Immature natural killer cell (primary cell): ENCODE data around the gene RBM26. TPM values are rescaled to one million over a fixed set of nuclear protein-coding genes. Genes with fewer than 3 reads are reported as not detected.

Experiments used
- DNase-seq, 3 donors: peaks; one replicate each; pipeline ENCODE4 v3.0.0; 2022; ENCODE audit warnings: mixed read lengths in 1 of 3
- H3K27ac Mint-ChIP-seq, 6 donors: one replicate each; pipeline ENCODE4 v1.8.0; 2020; ENCODE audit warnings: mixed read lengths in 6 of 6, mild to moderate bottlenecking in 5 of 6, inconsistent platforms in 4 of 6, moderate library complexity in 3 of 6
- H3K27me3 Mint-ChIP-seq, 3 donors: one replicate each; pipeline ENCODE4 v1.8.0; 2020 to 2021; ENCODE audit warnings: low read depth in 3 of 3, mild to moderate bottlenecking in 3 of 3, mixed read lengths in 3 of 3, moderate library complexity in 3 of 3, inconsistent platforms in 1 of 3
- H3K36me3 Mint-ChIP-seq, 3 donors: one replicate each; pipeline ENCODE4 v1.8.0; 2020; ENCODE audit warnings: mixed read lengths in 3 of 3, inconsistent platforms in 2 of 3, mild to moderate bottlenecking in 2 of 3
- H3K4me1 Mint-ChIP-seq, 2 donors: one replicate each; pipeline ENCODE4 v1.8.0; 2020; ENCODE audit warnings: inconsistent platforms in 2 of 2, mild to moderate bottlenecking in 2 of 2, mixed read lengths in 2 of 2, moderate library complexity in 1 of 2
- H3K4me3 Mint-ChIP-seq, 5 donors: one replicate each; pipeline ENCODE4 v1.8.0; 2020; ENCODE audit warnings: mild to moderate bottlenecking in 5 of 5, mixed read lengths in 5 of 5, inconsistent platforms in 3 of 5, moderate library complexity in 3 of 5
- H3K9me3 Mint-ChIP-seq, 6 donors: one replicate each; pipeline ENCODE4 v1.8.0; 2020; ENCODE audit warnings: mild to moderate bottlenecking in 6 of 6, mixed read lengths in 6 of 6, inconsistent platforms in 4 of 6, moderate library complexity in 3 of 6
- polyA plus RNA-seq, 3 donors: library from polyadenylated mRNA; unstranded; fragments of 300-500 nt; fragmentation: Illumina TruSeq; gene quantifications; one replicate each; pipeline ENCODE4 v1.2.3, GENCODE V29; 2021

RBM26 gene
- polyA plus RNA-seq, 3 donors from 2014 or later: 5.4 to 11.9 (median 6.2) TPM

- Mint-ChIP-seq H3K4me3 (no peak overlapping the region), H3K36me3 (no peaks in the 10 kb centered on the region), H3K27ac (no peak overlapping the region), H3K27me3 (no peaks in the 10 kb centered on the region), H3K4me1 (peaks cover 4 to 6% of the 10 kb centered on the region in 2 donors), H3K9me3 (no peaks in the 10 kb centered on the region)
- no peak for DNase-seq
Observed at GRCh38 chr13:79440958-79441528, 35.0 kb upstream of the RBM26 start.

GRCh38 chr13:79439275-79439674 is 33.2 kb upstream of the RBM26 start:
- peaks cover 0 to 2% (median 0%) of the 10 kb centered on the region in 3 donors for H3K27me3 Mint-ChIP-seq
- DNase-seq: no peak
- H3K9me3 Mint-ChIP-seq: no peaks in the 10 kb centered on the region
- H3K27ac Mint-ChIP-seq: no peak overlapping the region
- H3K4me1 Mint-ChIP-seq: no peaks in the 10 kb centered on the region
- no peaks in the 10 kb centered on the region for H3K36me3 Mint-ChIP-seq
- H3K4me3 Mint-ChIP-seq: no peak overlapping the region

- no peaks in the 10 kb centered on the region for H3K9me3 Mint-ChIP-seq
- H3K27ac Mint-ChIP-seq: no peak overlapping the region
- no peak overlapping the region for H3K4me3 Mint-ChIP-seq
- H3K27me3 Mint-ChIP-seq: peaks cover 0 to 4% (median 0%) of the 10 kb centered on the region in 3 donors
- H3K4me1 Mint-ChIP-seq: no peaks in the 10 kb centered on the region
- no peak for DNase-seq
- H3K36me3 Mint-ChIP-seq: no peaks in the 10 kb centered on the region
Observed at GRCh38 chr13:79435561-79435990, 29.5 kb upstream of the RBM26 start.

GRCh38 chr13:79434556-79434955 is 28.5 kb upstream of the RBM26 start:
- no peaks in the 10 kb centered on the region for H3K9me3 Mint-ChIP-seq
- no peak overlapping the region for H3K4me3 Mint-ChIP-seq
- no peaks in the 10 kb centered on the region for H3K36me3 Mint-ChIP-seq
- H3K27me3 Mint-ChIP-seq: peaks cover 0 to 4% (median 0%) of the 10 kb centered on the region in 3 donors
- H3K27ac Mint-ChIP-seq: no peak overlapping the region
- no peak for DNase-seq
- no peaks in the 10 kb centered on the region for H3K4me1 Mint-ChIP-seq

GRCh38 chr13:79432992-79433391 is 26.9 kb upstream of the RBM26 start:
- H3K9me3 Mint-ChIP-seq: no peaks in the 10 kb centered on the region
- H3K4me3 Mint-ChIP-seq: no peak overlapping the region
- no peak overlapping the region for H3K27ac Mint-ChIP-seq
- no peaks in the 10 kb centered on the region for H3K4me1 Mint-ChIP-seq
- no peak for DNase-seq
- H3K36me3 Mint-ChIP-seq: no peaks in the 10 kb centered on the region
- H3K27me3 Mint-ChIP-seq: peaks cover 0 to 4% (median 2%) of the 10 kb centered on the region in 3 donors

GRCh38 chr13:79432086-79432485 is 26.0 kb upstream of the RBM26 start:
- Mint-ChIP-seq H3K27me3 (peaks cover 0 to 4% (median 2%) of the 10 kb centered on the region in 3 donors), H3K9me3 (no peaks in the 10 kb centered on the region), H3K36me3 (no peaks in the 10 kb centered on the region), H3K27ac (no peak overlapping the region), H3K4me3 (no peak overlapping the region), H3K4me1 (no peaks in the 10 kb centered on the region)
- no peak for DNase-seq

- Mint-ChIP-seq H3K27me3 (peaks cover 0 to 4% (median 1%) of the 10 kb centered on the region in 3 donors), H3K9me3 (no peaks in the 10 kb centered on the region), H3K36me3 (no peaks in the 10 kb centered on the region), H3K27ac (no peak overlapping the region), H3K4me1 (no peaks in the 10 kb centered on the region), H3K4me3 (no peak overlapping the region)
- no peak for DNase-seq
Observed at GRCh38 chr13:79429309-79429708, 23.3 kb upstream of the RBM26 start.

GRCh38 chr13:79427883-79428282 is 21.8 kb upstream of the RBM26 start:
- peaks cover 0 to 4% (median 0%) of the 10 kb centered on the region in 3 donors for H3K27me3 Mint-ChIP-seq
- no peak overlapping the region for H3K4me3 Mint-ChIP-seq
- H3K36me3 Mint-ChIP-seq: no peaks in the 10 kb centered on the region
- no peak for DNase-seq
- no peaks in the 10 kb centered on the region for H3K4me1 Mint-ChIP-seq
- no peak overlapping the region for H3K27ac Mint-ChIP-seq
- no peaks in the 10 kb centered on the region for H3K9me3 Mint-ChIP-seq

- Mint-ChIP-seq H3K27me3 (peaks cover 0 to 4% (median 2%) of the 10 kb centered on the region in 3 donors), H3K4me1 (no peaks in the 10 kb centered on the region), H3K36me3 (no peaks in the 10 kb centered on the region), H3K4me3 (no peak overlapping the region), H3K9me3 (no peaks in the 10 kb centered on the region), H3K27ac (no peak overlapping the region)
- DNase-seq: no peak
Observed at GRCh38 chr13:79427265-79427664, 21.2 kb upstream of the RBM26 start.

GRCh38 chr13:79423801-79424642 is 18.0 kb upstream of the RBM26 start:
- Mint-ChIP-seq H3K27ac (no peak overlapping the region), H3K36me3 (no peaks in the 10 kb centered on the region)
- DNase-seq: peak; percentile 26 to 46 (median 45)

GRCh38 chr13:79423340-79423739 is 17.3 kb upstream of the RBM26 start:
- H3K27me3 Mint-ChIP-seq: peaks cover 0 to 4% (median 1%) of the 10 kb centered on the region in 3 donors
- no peak overlapping the region for H3K27ac Mint-ChIP-seq
- H3K4me1 Mint-ChIP-seq: no peaks in the 10 kb centered on the region
- no peak for DNase-seq
- H3K4me3 Mint-ChIP-seq: no peak overlapping the region
- no peaks in the 10 kb centered on the region for H3K36me3 Mint-ChIP-seq
- no peaks in the 10 kb centered on the region for H3K9me3 Mint-ChIP-seq

More at GRCh38 chr13:79423801-79424642, 18.0 kb upstream of the RBM26 start:
- Mint-ChIP-seq H3K4me1 (no peaks in the 10 kb centered on the region), H3K4me3 (no peak overlapping the region), H3K9me3 (no peaks in the 10 kb centered on the region), H3K27me3 (peaks cover 0 to 4% (median 1%) of the 10 kb centered on the region in 3 donors)

GRCh38 chr13:79419365-79419764 is 13.3 kb upstream of the RBM26 start:
- Mint-ChIP-seq H3K4me1 (no peaks in the 10 kb centered on the region), H3K36me3 (no peaks in the 10 kb centered on the region), H3K4me3 (no peak overlapping the region), H3K9me3 (no peaks in the 10 kb centered on the region), H3K27me3 (peaks cover 0 to 4% (median 0%) of the 10 kb centered on the region in 3 donors), H3K27ac (no peak overlapping the region)
- DNase-seq: no peak

GRCh38 chr13:79417741-79418140 is 11.7 kb upstream of the RBM26 start:
- DNase-seq: no peak
- no peaks in the 10 kb centered on the region for H3K4me1 Mint-ChIP-seq
- no peak overlapping the region for H3K27ac Mint-ChIP-seq
- peaks cover 0 to 4% (median 0%) of the 10 kb centered on the region in 3 donors for H3K36me3 Mint-ChIP-seq
- H3K9me3 Mint-ChIP-seq: no peaks in the 10 kb centered on the region
- H3K4me3 Mint-ChIP-seq: no peak overlapping the region
- H3K27me3 Mint-ChIP-seq: peaks cover 0 to 4% (median 0%) of the 10 kb centered on the region in 3 donors

GRCh38 chr13:79413521-79413920 is 7.5 kb upstream of the RBM26 start:
- Mint-ChIP-seq H3K27ac (no peak overlapping the region), H3K9me3 (no peaks in the 10 kb centered on the region), H3K4me3 (no peak overlapping the region), H3K36me3 (peaks cover 0 to 4% (median 3%) of the 10 kb centered on the region in 3 donors), H3K4me1 (no peaks in the 10 kb centered on the region), H3K27me3 (no peaks in the 10 kb centered on the region)
- DNase-seq: no peak
